ENCODE measurements around the gene KLK14.

Gene KLK14

GRCh38 chr19:51108066-51108804 lies 25.5 kb upstream of the KLK14 start, which contains the start of gene CTU1:
CTU1 (minus strand) TSS chr19:51108409; CDS start chr19:51104569, 3,840 bp downstream.
- peak; percentile 87 to 96 for DNase-seq

- DNase-seq, result no peak
These were observed 24.8 kb upstream of the KLK14 start for GRCh38 chr19:51107406-51108065.

GRCh38 chr19:51103926-51104341 lies 21.2 kb upstream of the KLK14 start:
- DNase-seq, result no peak

- no peak for DNase-seq
These were observed 20.3 kb upstream of the KLK14 start for GRCh38 chr19:51102991-51103390.

GRCh38 chr19:51101171-51101865 lies 18.6 kb upstream of the KLK14 start:
- no peak for DNase-seq

GRCh38 chr19:51100601-51101000 lies 17.9 kb upstream of the KLK14 start:
- no peak for DNase-seq

- no peak for DNase-seq
These were observed 16.3 kb upstream of the KLK14 start for GRCh38 chr19:51099047-51099382.

- DNase-seq, result no peak
These were observed 15.8 kb upstream of the KLK14 start for GRCh38 chr19:51098365-51099046.

- no peak for DNase-seq
These were observed 15.1 kb upstream of the KLK14 start for GRCh38 chr19:51097796-51098195.

- DNase-seq, result peak in 1 of 2 experiments; percentile 42
These were observed 14.6 kb upstream of the KLK14 start for GRCh38 chr19:51097166-51097738.

- DNase-seq, result no peak
These were observed 13.9 kb upstream of the KLK14 start for GRCh38 chr19:51096473-51097165.

- DNase-seq, result no peak
These were observed 12.1 kb upstream of the KLK14 start for GRCh38 chr19:51094696-51095279.

- DNase-seq, result no peak
These were observed 11.0 kb upstream of the KLK14 start for GRCh38 chr19:51093510-51094345.

GRCh38 chr19:51093101-51093500 lies 10.4 kb upstream of the KLK14 start:
- no peak for DNase-seq

- no peak for DNase-seq
These were observed 9.5 kb upstream of the KLK14 start for GRCh38 chr19:51091895-51092873.

- DNase-seq, result no peak
These were observed 8.4 kb upstream of the KLK14 start for GRCh38 chr19:51091126-51091525.

GRCh38 chr19:51090471-51090870 lies 7.8 kb upstream of the KLK14 start:
- no peak for DNase-seq

- DNase-seq, result no peak
These were observed 7.1 kb upstream of the KLK14 start for GRCh38 chr19:51089786-51090185.

GRCh38 chr19:51086153-51086850 lies 3.6 kb upstream of the KLK14 start:
- no peak for DNase-seq
